OCI-LY7 (cell line): Measurements from ENCODE around the gene PRCC.

Experiments used
- EZH2phosphoT487 ChIP-seq: fragments of 200-600 bp; sonication (generic); IDR thresholded peaks from 2 replicates; pipeline ENCODE4 v1.6.1; 2018; ENCODE audit warnings: low read depth, borderline replicate concordance, mild to moderate bottlenecking, mixed run types, antibody characterized with exemption, low read length, moderate library complexity, mixed read lengths
- TF ChIP-seq, protein P1 (sequence below): fragments of 200-600 bp; sonication (generic); conservative IDR thresholded peaks from 2 replicates; pipeline ENCODE4 v1.5.1; 2014; ENCODE audit warnings: mild to moderate bottlenecking, antibody characterized with exemption, low read length, moderate library complexity, mixed read lengths

DNA sequence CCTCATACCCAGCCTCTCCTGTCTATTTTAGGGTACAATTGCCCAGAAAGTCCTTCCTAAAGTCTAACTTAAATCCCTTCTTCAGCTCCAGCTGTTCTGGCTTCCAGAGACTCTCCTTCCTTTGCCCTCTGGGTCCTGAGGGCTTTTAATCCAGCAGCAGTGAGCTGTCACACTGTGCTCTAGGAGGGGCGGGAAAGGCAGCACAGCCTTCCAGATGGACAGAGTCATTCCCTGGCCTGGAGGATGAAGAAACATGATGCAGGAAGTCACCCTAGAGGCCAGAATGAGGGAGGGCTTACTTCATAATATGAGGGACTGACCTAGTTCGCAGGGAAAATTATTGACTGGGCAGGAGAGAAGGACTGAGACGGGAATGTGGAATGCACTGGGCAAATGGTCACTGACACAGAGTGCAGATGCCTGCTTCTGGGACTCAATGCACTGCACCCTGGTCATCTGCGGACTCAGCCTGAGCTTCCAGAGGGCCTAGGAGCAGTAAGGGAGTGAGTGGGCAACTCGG, 48.0 kb downstream of the PRCC start:
- TF ChIP-seq EZH2phosphoT487, result no peak
- TF ChIP-seq, protein P1, sequence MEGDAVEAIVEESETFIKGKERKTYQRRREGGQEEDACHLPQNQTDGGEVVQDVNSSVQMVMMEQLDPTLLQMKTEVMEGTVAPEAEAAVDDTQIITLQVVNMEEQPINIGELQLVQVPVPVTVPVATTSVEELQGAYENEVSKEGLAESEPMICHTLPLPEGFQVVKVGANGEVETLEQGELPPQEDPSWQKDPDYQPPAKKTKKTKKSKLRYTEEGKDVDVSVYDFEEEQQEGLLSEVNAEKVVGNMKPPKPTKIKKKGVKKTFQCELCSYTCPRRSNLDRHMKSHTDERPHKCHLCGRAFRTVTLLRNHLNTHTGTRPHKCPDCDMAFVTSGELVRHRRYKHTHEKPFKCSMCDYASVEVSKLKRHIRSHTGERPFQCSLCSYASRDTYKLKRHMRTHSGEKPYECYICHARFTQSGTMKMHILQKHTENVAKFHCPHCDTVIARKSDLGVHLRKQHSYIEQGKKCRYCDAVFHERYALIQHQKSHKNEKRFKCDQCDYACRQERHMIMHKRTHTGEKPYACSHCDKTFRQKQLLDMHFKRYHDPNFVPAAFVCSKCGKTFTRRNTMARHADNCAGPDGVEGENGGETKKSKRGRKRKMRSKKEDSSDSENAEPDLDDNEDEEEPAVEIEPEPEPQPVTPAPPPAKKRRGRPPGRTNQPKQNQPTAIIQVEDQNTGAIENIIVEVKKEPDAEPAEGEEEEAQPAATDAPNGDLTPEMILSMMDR, result no peak
